SK-N-SH treated with all-trans-retinoic acid at 6 μM for 48 hours (cell line): ENCODE results near the gene ADK.
A peak's percentile ranks its signal among the peaks of the same experiment; 100 is the strongest.

Experiments
- ATAC-seq: fragments of 200-7000 bp; cut with Tn5 transposase; 3 replicates; pipeline ENCODE4 v1.9.1; 2020; ENCODE audit warnings: mild to moderate bottlenecking, moderate library complexity
- ARNTL ChIP-seq: fragments of 450-650 bp; formaldehyde crosslinking; IDR thresholded peaks from 2 replicates; pipeline ENCODE4 v1.5.0; 2020; ENCODE audit warnings: low read depth, mild to moderate bottlenecking, moderate library complexity, borderline replicate concordance
- BACH2 ChIP-seq: fragments of 250-450 bp; sonication (Bioruptor Pico); IDR thresholded peaks from 2 replicates; pipeline ENCODE4 v1.9.0; 2021; ENCODE audit warnings: mild to moderate bottlenecking, borderline replicate concordance
- CREB5 ChIP-seq: fragments of 250-450 bp; sonication (Bioruptor Pico); IDR thresholded peaks from 2 replicates; pipeline ENCODE4 v1.5.1; 2020; ENCODE audit warnings: low read depth, mild to moderate bottlenecking, moderate library complexity
- CSDC2 ChIP-seq: fragments of 250-450 bp; sonication (Bioruptor Pico); IDR thresholded peaks from 2 replicates; pipeline ENCODE4 v1.5.0; 2020; ENCODE audit warnings: mild to moderate bottlenecking, moderate library complexity
- CSRNP3 ChIP-seq: fragments of 250-450 bp; sonication (Bioruptor Pico); IDR thresholded peaks from 2 replicates; pipeline ENCODE4 v1.5.1; 2021; ENCODE audit warnings: mild to moderate bottlenecking, moderate library complexity
- ESRRG ChIP-seq: fragments of 250-450 bp; sonication (Bioruptor Pico); IDR thresholded peaks from 2 replicates; pipeline ENCODE4 v1.6.1; 2021; ENCODE audit warnings: mild to moderate bottlenecking
- GLIS3 ChIP-seq: fragments of 250-450 bp; sonication (Bioruptor Pico); IDR thresholded peaks from 2 replicates; pipeline ENCODE4 v1.5.0; 2020; ENCODE audit warnings: mild to moderate bottlenecking, moderate library complexity
- ISL1 ChIP-seq: fragments of 250-450 bp; sonication (Bioruptor Pico); IDR thresholded peaks from 2 replicates; pipeline ENCODE4 v2.1.2; 2022; ENCODE audit warnings: mild to moderate bottlenecking, moderate library complexity
- OSR1 ChIP-seq: fragments of 250-450 bp; sonication (Bioruptor Pico); IDR thresholded peaks from 2 replicates; pipeline ENCODE4 v1.8.0; 2022; ENCODE audit warnings: moderate library complexity, mild to moderate bottlenecking, inconsistent platforms
- POU6F1 ChIP-seq: fragments of 250-450 bp; sonication (Bioruptor Pico); IDR thresholded peaks from 2 replicates; pipeline ENCODE4 v1.8.0; 2021; ENCODE audit warnings: low read depth, mild to moderate bottlenecking, moderate library complexity, borderline replicate concordance
- PPARA ChIP-seq: fragments of 250-450 bp; sonication (Bioruptor Pico); IDR thresholded peaks from 2 replicates; pipeline ENCODE4 v1.5.0; 2020; ENCODE audit warnings: mild to moderate bottlenecking, borderline replicate concordance
- SNAI2 ChIP-seq: fragments of 250-450 bp; sonication (Bioruptor Pico); IDR thresholded peaks from 2 replicates; pipeline ENCODE4 v1.5.0; 2020; ENCODE audit warnings: mild to moderate bottlenecking, moderate library complexity
- TCF4 ChIP-seq: fragments of 250-450 bp; sonication (Bioruptor Pico); IDR thresholded peaks from 2 replicates; pipeline ENCODE4 v1.8.0; 2021; ENCODE audit warnings: mild to moderate bottlenecking, moderate library complexity, borderline replicate concordance
- TOX ChIP-seq: fragments of 250-450 bp; sonication (Bioruptor Pico); IDR thresholded peaks from 2 replicates; pipeline ENCODE4 v1.8.0; 2021; ENCODE audit warnings: mild to moderate bottlenecking, moderate library complexity, borderline replicate concordance
- TSHZ2 ChIP-seq: fragments of 250-450 bp; sonication (Bioruptor Pico); IDR thresholded peaks from 2 replicates; pipeline ENCODE4 v1.5.0; 2020; ENCODE audit warnings: mild to moderate bottlenecking, moderate library complexity
- ZC3H10 ChIP-seq: fragments of 250-450 bp; sonication (Bioruptor Pico); IDR thresholded peaks from 2 replicates; pipeline ENCODE4 v1.5.1; 2021; ENCODE audit warnings: mild to moderate bottlenecking, moderate library complexity
- ZFP3 ChIP-seq: fragments of 250-450 bp; sonication (Bioruptor Pico); IDR thresholded peaks from 2 replicates; pipeline ENCODE4 v1.5.0; 2020; ENCODE audit warnings: mild to moderate bottlenecking, moderate library complexity
- ZFP30 ChIP-seq: fragments of 450-650 bp; formaldehyde crosslinking; IDR thresholded peaks from 2 replicates; pipeline ENCODE4 v1.5.0; 2022; ENCODE audit warnings: mild to moderate bottlenecking, moderate library complexity
- ZNF565 ChIP-seq: fragments of 450-650 bp; formaldehyde crosslinking; conservative IDR thresholded peaks from 2 replicates; pipeline ENCODE4 v1.5.0; 2020; ENCODE audit warnings: low read depth, mild to moderate bottlenecking, moderate library complexity
- ZNF8 ChIP-seq: fragments of 450-650 bp; formaldehyde crosslinking; IDR thresholded peaks from 2 replicates; pipeline ENCODE4 v1.5.0; 2020; ENCODE audit warnings: mild to moderate bottlenecking, moderate library complexity

Gene ADK

GRCh38 chr10:74175510-74176379 lies 24.7 kb downstream of the ADK start:
- no peak for TF ChIP-seq OSR1 (CRISPR knock-in tag)
- TF ChIP-seq BACH2 (CRISPR knock-in tag) = no peak
- TF ChIP-seq CREB5 (CRISPR knock-in tag) = no peak
- no peak for TF ChIP-seq ZNF565 (CRISPR knock-in tag)
- TF ChIP-seq CSDC2 (CRISPR knock-in tag) = no peak
- TF ChIP-seq POU6F1 (CRISPR knock-in tag) = no peak
- TF ChIP-seq ZFP3 (CRISPR knock-in tag) = no peak
- TF ChIP-seq GLIS3 (CRISPR knock-in tag) = no peak
- TF ChIP-seq CSRNP3 = no peak
- TF ChIP-seq TOX = no peak
- no peak for TF ChIP-seq SNAI2 (CRISPR knock-in tag)
- TF ChIP-seq ZC3H10 (CRISPR knock-in tag) = no peak
- TF ChIP-seq PPARA (CRISPR knock-in tag) = no peak
- TF ChIP-seq, all 23 proteins: peak for 0

GRCh38 chr10:74176380-74177139 lies 25.5 kb downstream of the ADK start:
- 0 out of 2 replicates have a peak, but pooled peaks have one; percentile 6 for TF ChIP-seq ZFP30 (CRISPR knock-in tag)
- TF ChIP-seq TSHZ2 (CRISPR knock-in tag) = 0 out of 2 replicates have a peak, but pooled peaks have one; percentile 53
- 0 out of 2 replicates have a peak, but pooled peaks have one; percentile 12 for TF ChIP-seq ZFP3 (CRISPR knock-in tag)
- TF ChIP-seq OSR1 (CRISPR knock-in tag) = no peak
- no peak for TF ChIP-seq ISL1
- TF ChIP-seq TCF4 (CRISPR knock-in tag) = no peak
- no peak for TF ChIP-seq GLIS3 (CRISPR knock-in tag)
- no peak for TF ChIP-seq CSRNP3
- no peak for TF ChIP-seq PPARA (CRISPR knock-in tag)
- TF ChIP-seq SNAI2 (CRISPR knock-in tag) = no peak
- 0 out of 2 replicates have a peak, but pooled peaks have one; percentile 57 for TF ChIP-seq ARNTL (CRISPR knock-in tag)
- no peak for TF ChIP-seq CSDC2 (CRISPR knock-in tag)
- no peak for TF ChIP-seq ZNF8 (CRISPR knock-in tag)
- TF ChIP-seq POU6F1 (CRISPR knock-in tag) = no peak
- TF ChIP-seq ESRRG (CRISPR knock-in tag) = no peak
- peak; percentile 98 for ATAC-seq

More at GRCh38 chr10:74175510-74176379, 24.7 kb downstream of the ADK start:
- no peak for ATAC-seq
